ENCODE measurements around the gene COL15A1.

The COL15A1 gene

GRCh38 chr9:98930792-98931191 lies 12.9 kb upstream of the COL15A1 start:
- no peak for TF ChIP-seq CTCF (IDR thresholded peaks at IDR 0.05; ENCODE audit: low read depth, low read length)
- no peak for TF ChIP-seq MYC (IDR thresholded peaks at IDR 0.05; ENCODE audit: low read depth, low read length)
- TF ChIP-seq MAX (IDR thresholded peaks at IDR 0.05; ENCODE audit: low read depth, low read length): no peak
- TF ChIP-seq POLR2A (IDR thresholded peaks at IDR 0.05; ENCODE audit: extremely low read depth, insufficient read length): no peak
- H3K4me3 ChIP-seq (ENCODE audit: low read depth, low read length): no peak overlapping the region
- DNase-seq (ENCODE audit: low read depth): no peak

DNA sequence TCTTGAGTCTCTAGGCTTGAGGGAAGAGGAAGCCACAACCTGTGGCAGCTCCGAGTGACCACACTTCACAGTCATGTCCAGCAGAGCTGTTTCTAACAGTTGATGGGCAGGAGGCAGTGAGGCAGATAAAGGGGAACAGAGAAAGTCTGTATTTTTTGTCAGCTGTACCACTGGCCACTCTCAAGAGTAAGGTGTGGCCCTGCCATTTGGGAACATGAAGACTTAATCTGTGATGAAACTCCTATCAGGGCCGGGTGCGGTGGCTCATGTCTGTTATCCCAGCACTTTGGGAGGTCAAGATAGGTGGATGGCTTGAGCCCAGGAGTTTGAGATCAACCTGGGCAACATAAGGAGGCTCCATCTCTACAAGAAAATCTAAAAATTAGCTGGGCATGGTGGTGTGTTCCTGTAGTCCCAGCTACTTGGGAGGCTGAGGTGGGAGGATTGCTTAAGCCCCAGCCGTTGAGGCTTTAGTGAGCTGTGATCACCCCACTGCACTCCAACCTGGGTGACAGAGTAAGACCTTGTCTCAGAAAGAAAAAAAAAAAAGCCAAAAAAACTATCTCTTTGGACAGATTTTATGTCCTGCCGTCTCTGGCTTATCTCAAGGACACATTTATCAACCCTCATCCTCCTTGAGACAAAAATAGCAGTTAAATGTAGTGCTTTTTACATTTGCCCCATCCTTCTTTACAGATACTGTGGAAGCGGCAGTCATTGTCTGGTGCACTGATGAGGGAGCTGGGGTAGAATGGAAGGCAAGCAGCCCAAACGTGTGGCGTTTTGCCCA lies 11.9 kb upstream of the COL15A1 start:
- no peak overlapping the region for H3K4me3 ChIP-seq (ENCODE audit: low read depth, low read length)
- DNase-seq (ENCODE audit: low read depth): no peak
- no peak for TF ChIP-seq MAX (IDR thresholded peaks at IDR 0.05; ENCODE audit: low read depth, low read length)
- TF ChIP-seq MYC (IDR thresholded peaks at IDR 0.05; ENCODE audit: low read depth, low read length): no peak
- no peak for TF ChIP-seq POLR2A (IDR thresholded peaks at IDR 0.05; ENCODE audit: extremely low read depth, insufficient read length)
- TF ChIP-seq CTCF (IDR thresholded peaks at IDR 0.05; ENCODE audit: low read depth, low read length): no peak

DNA sequence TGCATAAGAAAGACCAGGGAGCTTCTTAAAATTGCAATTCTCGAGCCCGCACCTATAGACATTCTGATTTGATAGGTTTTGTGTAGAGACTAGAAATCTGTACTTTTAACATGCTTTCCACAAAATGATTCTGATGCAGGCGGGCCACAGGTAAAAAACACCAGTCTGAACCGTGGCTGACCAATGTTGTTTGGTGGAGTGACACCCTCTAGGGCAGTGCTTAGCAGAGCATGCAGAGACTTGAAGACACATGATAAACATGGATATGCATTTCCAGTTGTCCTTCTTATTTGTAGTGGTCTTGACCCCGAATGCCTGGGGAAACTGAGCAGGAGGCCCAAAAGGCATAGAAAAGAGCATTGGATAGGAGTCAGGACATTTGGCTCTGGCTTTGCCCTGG lies 10.5 kb upstream of the COL15A1 start:
- TF ChIP-seq POLR2A (IDR thresholded peaks at IDR 0.05; ENCODE audit: extremely low read depth, insufficient read length): no peak
- no peak for TF ChIP-seq CTCF (IDR thresholded peaks at IDR 0.05; ENCODE audit: low read depth, low read length)
- no peak for TF ChIP-seq MYC (IDR thresholded peaks at IDR 0.05; ENCODE audit: low read depth, low read length)
- TF ChIP-seq MAX (IDR thresholded peaks at IDR 0.05; ENCODE audit: low read depth, low read length): no peak
- DNase-seq (ENCODE audit: low read depth): no peak
- no peak overlapping the region for H3K4me3 ChIP-seq (ENCODE audit: low read depth, low read length)

DNA sequence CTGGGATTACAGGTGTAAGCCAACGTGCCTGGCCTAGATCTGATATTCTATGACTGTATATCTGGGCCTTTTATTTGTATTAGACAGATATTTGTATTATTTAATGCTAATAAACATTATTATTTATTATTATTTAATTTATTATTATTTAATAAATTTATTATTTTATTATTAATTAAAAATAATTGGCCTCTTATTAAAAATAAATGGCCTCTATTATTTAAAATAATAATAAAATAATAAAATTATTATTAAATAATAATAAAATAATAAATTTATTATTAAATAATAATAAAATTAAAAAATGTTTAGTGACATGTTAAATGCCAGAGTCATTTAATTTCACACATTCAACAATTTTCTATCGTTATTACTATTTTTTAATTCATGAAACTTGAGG lies 9.8 kb upstream of the COL15A1 start:
- TF ChIP-seq CTCF (IDR thresholded peaks at IDR 0.05; ENCODE audit: low read depth, low read length) (no peak), POLR2A (IDR thresholded peaks at IDR 0.05; ENCODE audit: extremely low read depth, insufficient read length) (no peak), MYC (IDR thresholded peaks at IDR 0.05; ENCODE audit: low read depth, low read length) (no peak), MAX (IDR thresholded peaks at IDR 0.05; ENCODE audit: low read depth, low read length) (no peak)
- no peak overlapping the region for H3K4me3 ChIP-seq (ENCODE audit: low read depth, low read length)
- DNase-seq (ENCODE audit: low read depth): no peak

DNA sequence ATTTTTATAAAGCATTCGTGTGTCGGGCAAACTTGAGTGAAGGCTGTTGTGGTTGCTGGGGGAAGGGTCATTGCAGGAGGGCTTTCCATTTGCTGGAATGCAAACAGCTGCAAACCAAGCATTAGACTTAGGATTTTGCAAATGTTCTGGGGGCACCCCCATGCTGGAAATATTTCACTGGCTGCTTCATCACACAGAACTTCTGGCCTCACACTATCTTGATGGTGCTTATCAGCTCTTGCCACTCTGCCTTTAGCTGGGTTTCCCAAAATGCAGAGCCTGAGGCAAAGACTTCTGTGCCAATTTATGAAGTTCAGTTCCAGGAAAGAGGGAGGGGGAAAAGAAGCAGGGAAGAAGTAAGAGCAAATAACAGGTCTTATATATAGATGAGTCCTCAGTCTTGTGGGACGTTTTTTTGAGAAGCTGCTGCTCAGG lies 8.6 kb upstream of the COL15A1 start:
- no peak for DNase-seq (ENCODE audit: low read depth)
- TF ChIP-seq MAX (IDR thresholded peaks at IDR 0.05; ENCODE audit: low read depth, low read length) (no peak), CTCF (IDR thresholded peaks at IDR 0.05; ENCODE audit: low read depth, low read length) (no peak), MYC (IDR thresholded peaks at IDR 0.05; ENCODE audit: low read depth, low read length) (no peak), POLR2A (IDR thresholded peaks at IDR 0.05; ENCODE audit: extremely low read depth, insufficient read length) (no peak)
- no peak overlapping the region for H3K4me3 ChIP-seq (ENCODE audit: low read depth, low read length)
